HEK293T (cell line): Measurements from ENCODE around the gene CAPN11.

Experiments
- BHLHE40 ChIP-seq: fragments of 450-650 bp; IDR thresholded peaks from 2 replicates; pipeline ENCODE4 v1.6.1; 2016; ENCODE audit warnings: mild to moderate bottlenecking, moderate library complexity, borderline replicate concordance
- ELF4 ChIP-seq: fragments of 450-650 bp; IDR thresholded peaks from 2 replicates; pipeline ENCODE4 v1.6.1; 2017; ENCODE audit warnings: antibody characterized with exemption
- FOXA1 ChIP-seq: fragments of 450-650 bp; IDR thresholded peaks from 2 replicates; pipeline ENCODE4 v1.6.1; 2016; ENCODE audit warnings: mild to moderate bottlenecking
- FOXM1 ChIP-seq: fragments of 450-650 bp; IDR thresholded peaks from 2 replicates; pipeline ENCODE4 v1.6.1; 2017; ENCODE audit warnings: mild to moderate bottlenecking, borderline replicate concordance
- HDGF ChIP-seq: fragments of 450-650 bp; IDR thresholded peaks from 2 replicates; pipeline ENCODE4 v1.6.1; 2017; ENCODE audit warnings: antibody characterized with exemption, borderline replicate concordance
- LEF1 ChIP-seq: fragments of 450-650 bp; IDR thresholded peaks from 2 replicates; pipeline ENCODE4 v1.6.1; 2017; ENCODE audit warnings: mild to moderate bottlenecking, borderline replicate concordance
- SP1 ChIP-seq: fragments of 450-650 bp; IDR thresholded peaks from 2 replicates; pipeline ENCODE4 v1.6.1; 2017
- TARDBP ChIP-seq: fragments of 450-650 bp; IDR thresholded peaks from 2 replicates; pipeline ENCODE4 v1.6.1; 2016
- TF ChIP-seq, protein P1 (sequence below): fragments of 450-650 bp; IDR thresholded peaks from 2 replicates; pipeline ENCODE4 v1.6.1; 2016

DNA sequence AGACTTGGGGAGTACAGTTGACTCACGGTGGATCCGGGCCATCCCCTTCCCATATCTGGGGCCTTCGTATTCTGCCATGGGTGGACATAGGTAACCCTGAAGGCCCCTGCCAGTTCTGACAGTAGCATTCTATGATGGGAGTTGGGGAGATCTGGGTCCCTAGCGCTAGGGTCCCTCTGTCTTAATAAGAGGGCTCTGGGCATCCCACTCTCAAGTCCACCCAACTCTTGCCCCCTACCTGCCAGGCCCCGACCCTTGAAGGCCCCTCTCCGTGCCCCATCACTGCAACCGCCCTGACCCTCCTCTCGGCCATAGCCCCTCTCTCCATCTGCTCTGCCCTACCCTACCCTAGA, 6.5 kb upstream of the CAPN11 start:
- TF ChIP-seq ELF4: no peak
- no peak for TF ChIP-seq BHLHE40
- TF ChIP-seq, protein P1, sequence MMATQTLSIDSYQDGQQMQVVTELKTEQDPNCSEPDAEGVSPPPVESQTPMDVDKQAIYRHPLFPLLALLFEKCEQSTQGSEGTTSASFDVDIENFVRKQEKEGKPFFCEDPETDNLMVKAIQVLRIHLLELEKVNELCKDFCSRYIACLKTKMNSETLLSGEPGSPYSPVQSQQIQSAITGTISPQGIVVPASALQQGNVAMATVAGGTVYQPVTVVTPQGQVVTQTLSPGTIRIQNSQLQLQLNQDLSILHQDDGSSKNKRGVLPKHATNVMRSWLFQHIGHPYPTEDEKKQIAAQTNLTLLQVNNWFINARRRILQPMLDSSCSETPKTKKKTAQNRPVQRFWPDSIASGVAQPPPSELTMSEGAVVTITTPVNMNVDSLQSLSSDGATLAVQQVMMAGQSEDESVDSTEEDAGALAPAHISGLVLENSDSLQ: no peak
- TF ChIP-seq LEF1: no peak
- TF ChIP-seq TARDBP: no peak
- TF ChIP-seq HDGF: no peak
- TF ChIP-seq SP1: no peak
- TF ChIP-seq FOXM1: no peak
- no peak for TF ChIP-seq FOXA1
